ENCODE measurements around the gene ZNF830.

The ZNF830 gene

GRCh38 chr17:35006961-35007360, 45.6 kb downstream of the ZNF830 start:
- Histone ChIP-seq H3K9ac (ENCODE audit: low read length) (no peak overlapping the region), H3K27me3 (ENCODE audit: control insufficient read depth, insufficient read depth, low read length) (no peaks in the 10 kb centered on the region), H3K4me3 (ENCODE audit: low read depth, low read length) (no peak overlapping the region), H3K27ac (ENCODE audit: low read depth, low read length) (no peak overlapping the region), H3K4me1 (ENCODE audit: control insufficient read depth, insufficient read depth, low read length) (peaks cover 4% of the 10 kb centered on the region; the same call in 1 of the 2 replicates), H3K9me3 (ENCODE audit: control insufficient read depth, insufficient read depth, low read depth, low read length) (no peaks in the 10 kb centered on the region), H3K36me3 (ENCODE audit: control insufficient read depth, insufficient read depth, low read length) (peaks cover 79% of the 10 kb centered on the region)

GRCh38 chr17:35010093-35010492, 48.8 kb downstream of the ZNF830 start:
- Histone ChIP-seq H3K9ac (ENCODE audit: low read length) (no peak overlapping the region), H3K4me1 (ENCODE audit: control insufficient read depth, insufficient read depth, low read length) (peaks cover 5% of the 10 kb centered on the region; the same call in 1 of the 2 replicates), H3K36me3 (ENCODE audit: control insufficient read depth, insufficient read depth, low read length) (peaks cover 73% of the 10 kb centered on the region), H3K9me3 (ENCODE audit: control insufficient read depth, insufficient read depth, low read depth, low read length) (no peaks in the 10 kb centered on the region), H3K4me3 (ENCODE audit: low read depth, low read length) (no peak overlapping the region), H3K27me3 (ENCODE audit: control insufficient read depth, insufficient read depth, low read length) (no peaks in the 10 kb centered on the region), H3K27ac (ENCODE audit: low read depth, low read length) (no peak overlapping the region)

GRCh38 chr17:35011671-35012216, 50.4 kb downstream of the ZNF830 start:
- Histone ChIP-seq H3K27ac (ENCODE audit: low read depth, low read length) (no peak overlapping the region), H3K9me3 (ENCODE audit: control insufficient read depth, insufficient read depth, low read depth, low read length) (no peaks in the 10 kb centered on the region), H3K9ac (ENCODE audit: low read length) (no peak overlapping the region), H3K4me1 (ENCODE audit: control insufficient read depth, insufficient read depth, low read length) (peaks cover 5% of the 10 kb centered on the region; the same call in 1 of the 2 replicates), H3K4me3 (ENCODE audit: low read depth, low read length) (no peak overlapping the region), H3K27me3 (ENCODE audit: control insufficient read depth, insufficient read depth, low read length) (no peaks in the 10 kb centered on the region), H3K36me3 (ENCODE audit: control insufficient read depth, insufficient read depth, low read length) (peaks cover 74% of the 10 kb centered on the region)
